H1 (cell line): Measurements from ENCODE around the gene LAX1. TPM values are rescaled to one million over a fixed set of nuclear protein-coding genes. Genes with fewer than 3 reads are reported as not detected.

Source experiments
- CTCF ChIA-PET: fragments of 300-600 bp; sonication (Branson Sonifier 250); formaldehyde crosslinking; loops from one replicate; lab custom pipeline; 2021; ENCODE audit not compliant: partially characterized antibody; lab: Charles Lee
- POLR2A ChIA-PET: fragments of 300-600 bp; sonication (Branson Sonifier 250); formaldehyde crosslinking; loops from one replicate; lab custom pipeline; 2021; ENCODE audit warnings: inconsistent platforms; ENCODE audit not compliant: partially characterized antibody; lab: Charles Lee
- DNase-seq, 2 experiments: peaks; one replicate each; pipeline versions ENCODE4 v3.0.0 to v3.0.0-alpha.2; 2010 to 2022; ENCODE audit warnings: low spot score in 2 of 2, low read depth in 1 of 2, mixed read lengths in 1 of 2
- FAIRE-seq: peaks from 2 replicates; lab custom pipeline; 2011; peaks lifted over from hg19 to GRCh38; lab: Jason Lieb, UNC
- H2AFZ ChIP-seq: 2 replicates; pipeline ENCODE4 v1.8.1; 2012; ENCODE audit warnings: low read length, inconsistent platforms
- H2AK5ac ChIP-seq: 2 replicates; pipeline ENCODE4 v1.6.1; 2013; ENCODE audit warnings: low read depth, low read length
- H2BK120ac ChIP-seq: replicated peaks from 2 replicates; pipeline ENCODE3; 2013; ENCODE audit warnings: low read depth, low read length, inconsistent platforms
- H2BK12ac ChIP-seq: 2 replicates; pipeline ENCODE4 v1.6.1; 2013; ENCODE audit warnings: low read depth, low read length
- H2BK15ac ChIP-seq: 2 replicates; pipeline ENCODE4 v1.6.1; 2013; ENCODE audit warnings: low read length
- H2BK20ac ChIP-seq: 2 replicates; pipeline ENCODE4 v1.6.1; 2013; ENCODE audit warnings: low read length
- H2BK5ac ChIP-seq: 2 replicates; pipeline ENCODE4 v1.6.1; 2013; ENCODE audit warnings: low read depth, low read length
- H3K14ac ChIP-seq: 2 replicates; pipeline ENCODE4 v1.6.1; 2013; ENCODE audit warnings: inconsistent platforms; ENCODE audit not compliant: insufficient read length
- H3K18ac ChIP-seq: 2 replicates; pipeline ENCODE4 v1.6.1; 2013; ENCODE audit warnings: low read length; ENCODE audit errors: extremely low read depth
- H3K23ac ChIP-seq: 2 replicates; pipeline ENCODE4 v1.6.1; 2013; ENCODE audit warnings: inconsistent platforms; ENCODE audit not compliant: insufficient read length
- H3K23me2 ChIP-seq: 2 replicates; pipeline ENCODE4 v1.6.1; 2013; ENCODE audit warnings: low read depth, low read length
- H3K27ac ChIP-seq: 2 replicates; pipeline ENCODE4 v1.6.1; 2011; ENCODE audit warnings: low read depth, low read length, inconsistent platforms
- H3K27me3 ChIP-seq, 4 experiments: replicated peaks in 1 of 4; 1 replicate in 1 of 4; 2 replicates in 3 of 4; pipeline versions ENCODE4 v1.6.1 to v1.8.1; 2011 to 2013; ENCODE audit warnings: low read length in 3 of 4, mild to moderate bottlenecking in 3 of 4, inconsistent platforms in 2 of 4, mixed read lengths in 2 of 4, moderate library complexity in 1 of 4; ENCODE audit not compliant: control insufficient read depth in 3 of 4, insufficient read depth in 3 of 4; ENCODE audit errors: extremely low read depth in 1 of 4
- H3K36me3 ChIP-seq, 4 experiments: 2 replicates each; pipeline versions ENCODE4 v1.6.1 to v1.8.1; 2011 to 2013; ENCODE audit warnings: mild to moderate bottlenecking in 4 of 4, low read length in 3 of 4, moderate library complexity in 2 of 4, control low read depth in 1 of 4, inconsistent platforms in 1 of 4; ENCODE audit not compliant: insufficient read depth in 4 of 4, control insufficient read depth in 2 of 4
- H3K4ac ChIP-seq: replicated peaks from 2 replicates; pipeline ENCODE3; 2013; ENCODE audit warnings: low read length, low read depth, mixed read lengths, inconsistent platforms; ENCODE audit not compliant: insufficient read length
- H3K4me1 ChIP-seq, 4 experiments: replicated peaks in 1 of 4; 1 replicate in 1 of 4; 2 replicates in 3 of 4; pipeline versions ENCODE4 v1.6.1 to v1.8.1; 2011 to 2013; ENCODE audit warnings: low read length in 3 of 4, inconsistent platforms in 2 of 4, mixed read lengths in 1 of 4; ENCODE audit not compliant: insufficient read depth in 4 of 4, control insufficient read depth in 3 of 4
- H3K4me2 ChIP-seq, 2 experiments: 2 replicates each; pipeline versions ENCODE4 v1.6.1 to v1.8.1; 2011 to 2013; ENCODE audit warnings: low read depth in 2 of 2, low read length in 2 of 2, control low read depth in 1 of 2, inconsistent platforms in 1 of 2, mild to moderate bottlenecking in 1 of 2; ENCODE audit not compliant: insufficient read depth in 1 of 2
- H3K4me3 ChIP-seq, 4 experiments: fragments of 200-600, 300-600 bp in 1 of 4; sonication (generic), shearing (Covaris generic), sonication (Bioruptor Twin) in 1 of 4; 2 replicates each; pipeline versions ENCODE4 v1.5.1 to v1.8.1; 2011 to 2016; ENCODE audit warnings: low read length in 4 of 4, low read depth in 3 of 4, control low read depth in 2 of 4, inconsistent platforms in 2 of 4, mild to moderate bottlenecking in 2 of 4, mixed read lengths in 1 of 4, moderate library complexity in 1 of 4; ENCODE audit not compliant: insufficient read depth in 2 of 4; ENCODE audit errors: extremely low read depth in 1 of 4
- H3K56ac ChIP-seq: replicated peaks from 2 replicates; pipeline ENCODE3; 2013; ENCODE audit warnings: low read depth, mild to moderate bottlenecking, mixed read lengths, low read length, inconsistent platforms; ENCODE audit not compliant: insufficient read length
- H3K79me1 ChIP-seq: 2 replicates; pipeline ENCODE4 v1.6.1; 2013; ENCODE audit warnings: low read depth, low read length, control low read depth
- H3K79me2 ChIP-seq, 2 experiments: 2 replicates each; pipeline versions ENCODE4 v1.6.1 to v1.8.1; 2012 to 2013; ENCODE audit warnings: low read length in 2 of 2, mild to moderate bottlenecking in 2 of 2, inconsistent platforms in 1 of 2; ENCODE audit not compliant: insufficient read depth in 2 of 2, control insufficient read depth in 1 of 2
- H3K9ac ChIP-seq, 4 experiments: replicated peaks in 1 of 4; 1 replicate in 1 of 4; 2 replicates in 3 of 4; pipeline versions ENCODE4 v1.6.1 to v1.8.1; 2011 to 2013; ENCODE audit warnings: low read depth in 3 of 4, low read length in 3 of 4, control low read depth in 2 of 4, mild to moderate bottlenecking in 2 of 4, moderate library complexity in 2 of 4, inconsistent platforms in 1 of 4; ENCODE audit errors: extremely low read depth in 1 of 4
- H3K9me3 ChIP-seq, 2 experiments: 2 replicates each; pipeline versions ENCODE4 v1.6.1 to v1.8.1; 2012 to 2013; ENCODE audit warnings: mild to moderate bottlenecking in 2 of 2, moderate library complexity in 2 of 2, control low read depth in 1 of 2, inconsistent platforms in 1 of 2, low read depth in 1 of 2, low read length in 1 of 2, mixed read lengths in 1 of 2; ENCODE audit not compliant: insufficient read depth in 2 of 2
- H4K20me1 ChIP-seq, 2 experiments: replicated peaks in 1 of 2; 2 replicates each; pipeline versions ENCODE3 to v1.8.1; 2011 to 2013; ENCODE audit warnings: inconsistent platforms in 2 of 2, low read length in 2 of 2, mild to moderate bottlenecking in 1 of 2; ENCODE audit not compliant: insufficient read depth in 2 of 2, control insufficient read depth in 1 of 2
- H4K5ac ChIP-seq: 2 replicates; pipeline ENCODE4 v1.6.1; 2013; ENCODE audit warnings: low read length, low read depth, mixed read lengths, inconsistent platforms; ENCODE audit not compliant: insufficient read length
- H4K8ac ChIP-seq: 2 replicates; pipeline ENCODE4 v1.8.0; 2013; ENCODE audit warnings: mild to moderate bottlenecking, moderate library complexity, low read length, inconsistent platforms; ENCODE audit not compliant: insufficient read depth; ENCODE audit errors: extremely low read depth
- H4K91ac ChIP-seq: replicated peaks from 2 replicates; pipeline ENCODE3; 2013; ENCODE audit warnings: low read length, mixed read lengths, inconsistent platforms; ENCODE audit not compliant: insufficient read length
- GTF2F1 ChIP-seq: IDR thresholded peaks from 2 replicates; pipeline ENCODE4 v1.6.1; 2012; ENCODE audit warnings: low read depth, low read length, improper control_type of control experiment, borderline replicate concordance
- KDM1A ChIP-seq: fragments of 200-600, 300-600 bp; sonication (generic); IDR thresholded peaks from 2 replicates; pipeline ENCODE4 v1.7.1; 2016; ENCODE audit warnings: mild to moderate bottlenecking, low read length, borderline replicate concordance
- RNF2 ChIP-seq: fragments of 200-900, 300-1000 bp; sonication (generic); IDR thresholded peaks from 2 replicates; pipeline ENCODE4 v1.7.1; 2016; ENCODE audit warnings: borderline replicate concordance, low read depth, mild to moderate bottlenecking, antibody characterized with exemption, low read length; ENCODE audit not compliant: poor library complexity, severe bottlenecking; ENCODE audit errors: missing control alignments
- SAP30 ChIP-seq: fragments of 300-600 bp; sonication (generic); IDR thresholded peaks from 2 replicates; pipeline ENCODE4 v1.7.1; 2012; ENCODE audit warnings: low read length, moderate library complexity, mild to moderate bottlenecking, inconsistent platforms; ENCODE audit not compliant: insufficient read depth, insufficient replicate concordance
- WGBS, 2 experiments: shearing (Covaris generic) in 1 of 2; methylation state at CpG; one replicate each; pipeline versions ENCODE4 v1.1.6 to v1.1.7; 2013 to 2015; ENCODE audit warnings: low lambda C conversion rate in 2 of 2, mixed read lengths in 2 of 2, inconsistent platforms in 1 of 2, low coverage in 1 of 2, missing lambda C conversion rate in 1 of 2; ENCODE audit not compliant: insufficient replicate concordance in 2 of 2, insufficient coverage in 1 of 2, insufficient read length in 1 of 2; ENCODE audit errors: extremely low coverage in 1 of 2, missing lambda C conversion rate in 1 of 2; 5-methylcytosine and 5-hydroxymethylcytosine counted together
- polyA plus RNA-seq, 7 experiments: library from polyadenylated mRNA; depleted of rRNA in 3 of 7; stranded (reverse) in 5 of 7; unstranded in 2 of 7; fragments of >200 nt in 5 of 7; fragments of 200-250 nt in 2 of 7; gene quantifications; 1 replicate in 5 of 7; 2 replicates in 1 of 7; 4 replicates in 1 of 7; pipeline versions ENCODE4 v1.2.1 to v1.2.3, GENCODE V29; 2011 to 2013; ENCODE audit warnings: missing spikeins in 2 of 7, mixed read lengths in 2 of 7
- total RNA-seq: library from RNA; stranded (reverse); fragmentation: NEBNext Ultra II Directional; extraction: Animal tissue kit (Norgen Biotek cat#: 25700); gene quantifications from 2 replicates; pipeline ENCODE4 v1.2.1, GENCODE V29; 2021
- TF ChIP-seq, protein P1 (sequence below): IDR thresholded peaks from 2 replicates; pipeline ENCODE4 v1.6.1; 2012; ENCODE audit warnings: inconsistent platforms
- TF ChIP-seq, protein P2 (sequence below): IDR thresholded peaks from 2 replicates; pipeline ENCODE4 v1.6.1; 2012; ENCODE audit warnings: inconsistent platforms
- TF ChIP-seq, protein P3 (sequence below), 3 experiments: IDR thresholded peaks; 1 replicate in 2 of 3; 2 replicates in 1 of 3; pipeline versions ENCODE4 v1.5.1 to v1.6.1; 2011; ENCODE audit warnings: low read length in 3 of 3, mild to moderate bottlenecking in 3 of 3, inconsistent platforms in 2 of 3, low read depth in 1 of 3, moderate library complexity in 1 of 3; ENCODE audit not compliant: insufficient read depth in 1 of 3; ENCODE audit errors: control extremely low read depth in 1 of 3

The LAX1 gene
- total and polyA plus RNA-seq, 2 of the 8 experiments (the other 6 are each of a cell fraction or from before 2014, with no cell fraction given): 0.11 TPM; not detected in 1

DNA sequence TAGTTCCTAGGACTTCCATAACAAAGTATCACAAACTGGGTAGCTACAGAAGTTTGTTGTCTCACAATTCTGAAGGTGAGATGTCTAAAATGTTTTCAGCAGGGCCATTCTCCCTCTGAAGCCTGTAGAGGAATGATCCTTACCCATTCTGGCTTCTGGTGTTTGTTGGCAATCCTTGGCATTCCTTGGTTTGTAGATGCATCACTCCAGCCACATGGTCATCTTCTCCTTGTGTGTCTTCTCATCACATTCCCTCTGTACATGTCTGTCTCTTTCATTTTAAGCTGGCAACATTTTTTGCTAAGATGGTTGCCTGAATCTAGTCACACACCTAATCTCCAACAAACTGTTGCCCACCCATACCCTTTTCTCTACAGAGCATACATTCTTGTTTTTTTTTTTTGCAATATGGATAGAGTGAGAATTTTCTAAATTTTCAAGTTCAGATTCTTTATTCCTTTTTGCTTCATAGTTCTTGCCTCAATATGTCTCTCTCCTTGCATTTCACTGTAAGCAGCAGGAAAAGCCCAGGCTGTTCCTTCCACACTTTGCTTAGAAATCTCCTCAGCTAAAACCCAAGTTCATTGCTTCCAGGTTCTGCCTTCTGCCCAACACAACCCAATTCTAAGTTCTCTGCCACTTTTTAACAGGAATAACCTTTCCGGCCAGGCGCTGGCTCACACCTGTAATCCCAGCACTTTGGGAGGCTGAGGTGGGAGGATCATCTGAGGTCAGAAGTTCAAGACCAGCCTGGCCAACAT, 48.8 kb downstream of the LAX1 start:
- H3K4me2 ChIP-seq: no peak overlapping the region
- H2BK20ac ChIP-seq: no peak overlapping the region
- peaks cover 0 to 24% of the 10 kb centered on the region in 2 experiments; a peak in 1 of 4 replicates for H3K79me2 ChIP-seq

More for the DNA sequence above, 48.8 kb downstream of the LAX1 start:
- Histone ChIP-seq H3K23me2 (no peaks in the 10 kb centered on the region), H2AFZ (no peak overlapping the region), H4K5ac (no peak overlapping the region), H4K20me1 (peaks cover 2% of the 10 kb centered on the region in 2 experiments), H4K8ac (no peak overlapping the region), H3K56ac (no peak overlapping the region), H3K18ac (no peak overlapping the region), H3K14ac (no peak overlapping the region), H3K23ac (no peak overlapping the region), H2BK15ac (no peak overlapping the region), H3K79me1 (no peaks in the 10 kb centered on the region; the same call in 1 of the 2 replicates), H2BK5ac (no peak overlapping the region), H3K9ac (no peak overlapping the region), H2BK12ac (no peak overlapping the region), H2AK5ac (no peak overlapping the region), H3K4me1 (no peaks in the 10 kb centered on the region), H3K27ac (no peak overlapping the region), H3K4me3 (no peak overlapping the region), H3K36me3 (peaks cover 5 to 35% (median 11%) of the 10 kb centered on the region in 4 experiments; a peak in 7 of 8 replicates), H2BK120ac (no peak overlapping the region), H4K91ac (no peak overlapping the region), H3K4ac (no peak overlapping the region), H3K27me3 (no peaks in the 10 kb centered on the region), H3K9me3 (no peaks in the 10 kb centered on the region)
- 100% methylated on average over 2 of the region's 2 CpGs; no CpG with 5 or more reads in 1 of the 2 experiments for WGBS, 2 experiments
- TF ChIP-seq, protein P1, sequence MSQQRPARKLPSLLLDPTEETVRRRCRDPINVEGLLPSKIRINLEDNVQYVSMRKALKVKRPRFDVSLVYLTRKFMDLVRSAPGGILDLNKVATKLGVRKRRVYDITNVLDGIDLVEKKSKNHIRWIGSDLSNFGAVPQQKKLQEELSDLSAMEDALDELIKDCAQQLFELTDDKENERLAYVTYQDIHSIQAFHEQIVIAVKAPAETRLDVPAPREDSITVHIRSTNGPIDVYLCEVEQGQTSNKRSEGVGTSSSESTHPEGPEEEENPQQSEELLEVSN: no peak
- no peak for TF ChIP-seq GTF2F1
- TF ChIP-seq, protein P2, sequence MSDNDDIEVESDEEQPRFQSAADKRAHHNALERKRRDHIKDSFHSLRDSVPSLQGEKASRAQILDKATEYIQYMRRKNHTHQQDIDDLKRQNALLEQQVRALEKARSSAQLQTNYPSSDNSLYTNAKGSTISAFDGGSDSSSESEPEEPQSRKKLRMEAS: no peak
- TF ChIP-seq RNF2: no peak
- TF ChIP-seq, protein P3, sequence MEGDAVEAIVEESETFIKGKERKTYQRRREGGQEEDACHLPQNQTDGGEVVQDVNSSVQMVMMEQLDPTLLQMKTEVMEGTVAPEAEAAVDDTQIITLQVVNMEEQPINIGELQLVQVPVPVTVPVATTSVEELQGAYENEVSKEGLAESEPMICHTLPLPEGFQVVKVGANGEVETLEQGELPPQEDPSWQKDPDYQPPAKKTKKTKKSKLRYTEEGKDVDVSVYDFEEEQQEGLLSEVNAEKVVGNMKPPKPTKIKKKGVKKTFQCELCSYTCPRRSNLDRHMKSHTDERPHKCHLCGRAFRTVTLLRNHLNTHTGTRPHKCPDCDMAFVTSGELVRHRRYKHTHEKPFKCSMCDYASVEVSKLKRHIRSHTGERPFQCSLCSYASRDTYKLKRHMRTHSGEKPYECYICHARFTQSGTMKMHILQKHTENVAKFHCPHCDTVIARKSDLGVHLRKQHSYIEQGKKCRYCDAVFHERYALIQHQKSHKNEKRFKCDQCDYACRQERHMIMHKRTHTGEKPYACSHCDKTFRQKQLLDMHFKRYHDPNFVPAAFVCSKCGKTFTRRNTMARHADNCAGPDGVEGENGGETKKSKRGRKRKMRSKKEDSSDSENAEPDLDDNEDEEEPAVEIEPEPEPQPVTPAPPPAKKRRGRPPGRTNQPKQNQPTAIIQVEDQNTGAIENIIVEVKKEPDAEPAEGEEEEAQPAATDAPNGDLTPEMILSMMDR (IDR thresholded peaks at IDR 0.05; ENCODE audit: control extremely low read depth in 1 of 3, insufficient read depth in 1 of 3, low read depth in 1 of 3, low read length in 3 of 3): no peak
- no peak for TF ChIP-seq KDM1A
- TF ChIP-seq SAP30: no peak
- FAIRE-seq (no peak), DNase-seq (no peak)
- ChIA-PET POLR2A (interaction anchor here (0.6 to 1.3 kb wide), 3 partner anchors 10 to 30 kb away, joined by 3 to 4 read pairs (median 3); no protein-coding TSS in a partner anchor), CTCF (no interaction called here)
